GM19468 (cell line): ENCODE data around the gene PHF14.
"Not testable (repeated sequence)": the region's sequence is repeated elsewhere in the genome, so short reads cannot be mapped to it uniquely, and the experiment has no call there.

Experiments used
- ATAC-seq: cut with Tn5 transposase; IDR thresholded peaks from one replicate; pipeline ENCODE4 v1.9.1; 2021; ENCODE audit warnings: mild to moderate bottlenecking, moderate library complexity, moderate number of reproducible peaks; ENCODE audit not compliant: unreplicated experiment; ENCODE audit errors: extremely low read depth

Gene PHF14, protein sequence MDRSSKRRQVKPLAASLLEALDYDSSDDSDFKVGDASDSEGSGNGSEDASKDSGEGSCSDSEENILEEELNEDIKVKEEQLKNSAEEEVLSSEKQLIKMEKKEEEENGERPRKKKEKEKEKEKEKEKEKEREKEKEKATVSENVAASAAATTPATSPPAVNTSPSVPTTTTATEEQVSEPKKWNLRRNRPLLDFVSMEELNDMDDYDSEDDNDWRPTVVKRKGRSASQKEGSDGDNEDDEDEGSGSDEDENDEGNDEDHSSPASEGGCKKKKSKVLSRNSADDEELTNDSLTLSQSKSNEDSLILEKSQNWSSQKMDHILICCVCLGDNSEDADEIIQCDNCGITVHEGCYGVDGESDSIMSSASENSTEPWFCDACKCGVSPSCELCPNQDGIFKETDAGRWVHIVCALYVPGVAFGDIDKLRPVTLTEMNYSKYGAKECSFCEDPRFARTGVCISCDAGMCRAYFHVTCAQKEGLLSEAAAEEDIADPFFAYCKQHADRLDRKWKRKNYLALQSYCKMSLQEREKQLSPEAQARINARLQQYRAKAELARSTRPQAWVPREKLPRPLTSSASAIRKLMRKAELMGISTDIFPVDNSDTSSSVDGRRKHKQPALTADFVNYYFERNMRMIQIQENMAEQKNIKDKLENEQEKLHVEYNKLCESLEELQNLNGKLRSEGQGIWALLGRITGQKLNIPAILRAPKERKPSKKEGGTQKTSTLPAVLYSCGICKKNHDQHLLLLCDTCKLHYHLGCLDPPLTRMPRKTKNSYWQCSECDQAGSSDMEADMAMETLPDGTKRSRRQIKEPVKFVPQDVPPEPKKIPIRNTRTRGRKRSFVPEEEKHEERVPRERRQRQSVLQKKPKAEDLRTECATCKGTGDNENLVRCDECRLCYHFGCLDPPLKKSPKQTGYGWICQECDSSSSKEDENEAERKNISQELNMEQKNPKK

DNA sequence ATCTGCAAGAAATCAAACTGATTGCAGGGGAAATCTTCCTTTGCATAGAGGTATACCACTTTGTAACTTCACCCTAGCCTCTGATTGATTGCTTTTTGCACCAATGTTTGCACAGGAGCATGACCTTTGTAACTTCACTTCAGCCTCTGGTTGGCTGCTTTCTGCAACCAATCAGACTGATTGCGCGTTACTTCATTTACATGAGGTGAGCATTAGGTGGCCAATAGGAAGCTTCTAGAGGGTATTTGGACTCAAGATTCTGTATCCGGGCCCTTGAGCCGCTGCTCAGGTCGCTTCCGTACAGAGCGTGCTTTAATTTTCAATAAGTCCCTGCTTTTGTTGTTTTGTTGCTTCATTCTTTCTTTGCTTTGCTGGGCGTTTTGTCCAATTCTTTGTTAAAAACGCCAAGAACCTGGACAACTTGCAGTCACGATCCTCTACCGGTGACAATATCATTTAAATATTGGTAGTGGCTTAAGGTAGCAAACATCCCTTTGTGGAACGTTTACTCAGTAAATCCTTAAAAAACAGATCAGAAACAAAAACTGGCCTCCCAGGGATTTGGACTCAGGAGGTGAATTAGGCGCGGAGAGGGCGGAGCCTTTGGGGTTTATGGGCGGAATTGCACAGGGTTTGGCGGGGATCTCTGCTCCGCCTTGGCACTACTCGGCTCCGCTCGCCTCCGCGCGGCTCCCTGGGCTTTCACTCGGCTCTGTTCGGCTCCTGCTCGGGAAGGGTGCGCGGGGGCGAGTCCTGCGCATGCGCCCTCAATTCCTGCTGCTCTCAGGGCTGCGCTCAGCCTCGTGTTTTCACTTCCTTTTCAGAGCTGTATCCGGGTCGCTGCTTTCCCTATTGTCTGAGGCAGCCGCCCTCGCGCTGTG is at the start of gene PHF14:
Gene PHF14, plus strand, starts transcription at position 812 of the 881 bp plus-strand sequence. CDS start 452 bp downstream, outside the sequence.
- peak; percentile 98 for ATAC-seq

DNA sequence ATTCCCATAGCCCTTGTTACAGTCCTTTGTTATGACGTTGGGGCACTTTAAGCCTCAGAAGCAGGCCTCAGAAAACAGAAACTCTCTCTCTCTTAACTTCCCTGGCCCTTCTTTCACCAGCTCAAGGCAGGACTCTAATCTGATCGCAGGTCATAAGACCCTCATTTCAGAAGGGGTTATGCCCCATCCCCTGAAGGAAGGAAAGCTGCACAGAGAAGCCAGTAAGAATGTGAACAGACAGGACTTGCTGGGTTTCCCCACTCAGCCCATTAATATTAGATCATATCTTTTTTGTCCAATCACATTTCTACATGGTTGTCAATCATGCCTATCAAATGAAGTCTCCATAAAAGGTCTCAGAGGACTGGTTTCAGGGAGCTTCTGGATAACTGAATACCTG is 49.3 kb upstream of the PHF14 start:
- no peak for ATAC-seq

DNA sequence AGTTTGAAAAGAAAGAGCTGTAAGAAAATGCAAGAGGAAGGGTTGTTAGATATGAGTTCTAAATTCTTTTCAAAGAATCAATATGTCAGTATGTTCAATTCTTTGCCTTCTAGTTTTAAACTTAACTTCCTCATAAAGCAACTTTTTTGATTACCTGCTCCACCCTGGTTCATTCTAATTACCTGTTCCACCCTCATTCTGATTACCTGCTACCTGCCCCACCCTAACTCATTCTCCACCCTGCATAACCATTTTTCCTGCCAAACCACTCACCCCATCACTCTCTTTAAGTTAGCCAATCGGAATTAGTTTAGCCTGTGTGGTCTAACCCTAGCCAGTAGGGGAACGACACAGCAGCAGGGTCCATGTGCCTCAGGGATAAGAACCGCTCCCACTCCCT is 45.5 kb upstream of the PHF14 start:
- ATAC-seq, result not testable (repeated sequence)

DNA sequence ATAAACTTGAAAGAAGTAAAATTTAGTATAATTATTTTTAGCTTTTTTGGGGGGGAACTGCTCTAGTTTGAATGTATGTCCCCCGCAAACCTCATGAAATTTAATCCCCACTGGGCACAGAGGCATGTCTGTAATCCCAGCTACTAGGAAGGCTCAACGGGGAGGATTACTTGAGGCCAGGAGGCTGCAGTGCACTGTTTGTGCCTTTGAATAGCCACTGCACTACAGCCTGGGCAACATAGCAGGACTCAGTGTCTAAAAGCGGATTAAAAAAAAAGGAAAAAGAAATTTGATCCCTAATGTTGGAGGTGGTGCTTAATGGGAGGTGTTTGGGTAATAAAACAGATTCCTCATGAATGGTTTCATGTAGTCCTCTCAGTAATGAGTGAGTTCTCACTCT is 43.1 kb upstream of the PHF14 start:
- ATAC-seq, result no peak

DNA sequence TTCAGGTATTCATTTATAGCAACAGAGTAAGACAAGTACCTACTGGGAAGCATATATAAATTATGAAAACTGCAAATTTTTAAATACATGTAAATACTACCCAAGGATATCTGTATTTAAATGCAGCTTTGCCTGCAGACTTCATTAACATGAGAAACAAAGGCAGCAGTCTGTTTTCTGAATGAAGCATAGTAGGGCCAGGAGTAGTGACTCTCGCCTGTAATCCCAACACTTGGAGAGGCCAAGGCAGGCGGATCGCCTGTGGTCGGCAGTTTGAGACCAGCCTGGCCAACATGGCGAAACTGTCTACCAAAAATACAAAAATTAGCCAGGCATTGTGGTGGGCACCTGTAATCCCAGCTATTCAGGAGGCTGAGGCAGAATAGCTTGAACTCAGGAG is 42.5 kb upstream of the PHF14 start:
- ATAC-seq, result no peak

DNA sequence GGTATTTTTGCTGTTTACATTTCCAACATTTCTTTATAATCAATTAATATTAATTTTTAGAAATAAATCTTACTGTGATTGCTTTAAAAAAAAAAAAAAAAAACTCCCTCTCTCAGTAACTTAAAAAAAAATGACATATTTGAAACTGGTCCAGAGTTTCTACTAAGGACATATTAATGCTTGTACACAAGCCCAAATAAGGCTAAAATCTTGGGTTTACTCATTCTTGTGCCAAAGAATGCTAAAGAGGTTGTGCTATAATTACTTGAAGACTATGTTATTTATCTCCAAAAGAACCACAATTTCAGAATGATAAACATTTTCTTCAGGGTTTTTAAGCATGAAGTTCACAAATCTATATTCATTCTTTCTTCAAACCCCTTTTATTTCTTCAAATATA is 39.4 kb upstream of the PHF14 start:
- no peak for ATAC-seq

DNA sequence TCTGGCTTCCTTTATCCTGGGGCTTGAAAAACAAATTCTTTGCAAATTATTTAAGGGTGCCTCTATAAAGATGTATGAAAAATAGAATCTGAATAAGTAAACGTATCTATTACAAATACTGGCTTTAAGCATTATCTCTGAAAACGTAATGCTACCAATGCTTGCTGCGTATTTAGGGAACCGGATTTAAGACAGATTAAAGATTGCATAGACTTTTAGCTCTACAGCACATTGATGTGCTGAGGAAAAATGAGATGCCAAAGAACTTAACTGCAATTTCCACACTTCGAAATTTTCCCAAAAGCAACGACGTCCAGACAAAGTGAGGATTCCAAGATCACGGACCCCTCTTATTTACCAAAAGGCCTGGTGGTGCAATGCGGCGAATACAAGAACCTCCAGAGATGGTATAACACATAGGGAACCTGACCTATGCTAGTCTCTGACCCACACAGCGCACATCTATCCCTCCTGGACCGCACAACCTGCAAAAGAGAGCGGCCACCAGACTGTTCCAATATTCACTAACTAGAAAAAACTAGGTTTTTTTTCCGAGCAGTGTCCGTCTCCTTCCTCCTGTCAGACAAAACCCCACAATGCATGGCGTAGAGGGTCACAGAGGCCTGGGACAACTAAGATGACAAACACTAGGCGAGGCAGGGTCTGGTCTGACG is 34.3 kb upstream of the PHF14 start:
- ATAC-seq, result no peak

DNA sequence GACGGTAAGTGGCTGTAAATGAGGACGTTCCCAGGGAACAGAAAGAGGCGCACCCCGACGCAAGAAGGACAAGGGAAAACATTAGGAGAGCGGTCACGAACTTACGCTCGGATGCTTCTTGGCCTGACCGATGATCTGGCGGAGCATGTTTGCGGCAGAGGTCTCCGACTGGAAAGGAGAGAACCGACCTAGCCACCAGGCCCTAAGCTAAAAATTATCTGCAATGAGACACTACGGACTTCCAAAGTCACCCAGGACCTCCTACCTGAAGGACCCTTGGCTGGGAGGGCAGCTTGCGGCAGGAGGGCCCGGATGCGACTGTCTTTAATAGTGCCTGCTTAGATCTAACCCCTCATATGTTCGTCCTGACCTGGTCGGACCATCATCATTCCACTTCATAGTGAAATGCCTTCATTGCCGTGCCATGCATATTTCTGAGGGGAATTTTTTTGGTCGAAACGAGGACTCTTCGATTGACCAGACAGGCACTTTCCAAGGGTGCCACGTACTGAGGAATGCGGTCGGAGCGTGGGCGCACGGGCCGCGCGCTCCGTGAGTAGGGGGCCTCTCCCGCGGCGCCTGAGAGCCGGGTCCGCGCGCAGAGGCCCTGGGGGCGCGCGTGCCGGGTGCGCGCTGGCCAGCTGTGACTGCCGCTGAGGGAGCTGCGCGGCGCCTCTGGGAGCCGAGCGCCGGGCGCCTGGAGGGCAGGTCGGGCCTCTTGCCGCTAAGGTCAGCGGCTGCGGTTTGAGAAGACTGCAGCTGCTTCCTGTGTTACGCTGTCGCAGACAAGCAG is 33.6 kb upstream of the PHF14 start:
- peak; percentile 92 for ATAC-seq

DNA sequence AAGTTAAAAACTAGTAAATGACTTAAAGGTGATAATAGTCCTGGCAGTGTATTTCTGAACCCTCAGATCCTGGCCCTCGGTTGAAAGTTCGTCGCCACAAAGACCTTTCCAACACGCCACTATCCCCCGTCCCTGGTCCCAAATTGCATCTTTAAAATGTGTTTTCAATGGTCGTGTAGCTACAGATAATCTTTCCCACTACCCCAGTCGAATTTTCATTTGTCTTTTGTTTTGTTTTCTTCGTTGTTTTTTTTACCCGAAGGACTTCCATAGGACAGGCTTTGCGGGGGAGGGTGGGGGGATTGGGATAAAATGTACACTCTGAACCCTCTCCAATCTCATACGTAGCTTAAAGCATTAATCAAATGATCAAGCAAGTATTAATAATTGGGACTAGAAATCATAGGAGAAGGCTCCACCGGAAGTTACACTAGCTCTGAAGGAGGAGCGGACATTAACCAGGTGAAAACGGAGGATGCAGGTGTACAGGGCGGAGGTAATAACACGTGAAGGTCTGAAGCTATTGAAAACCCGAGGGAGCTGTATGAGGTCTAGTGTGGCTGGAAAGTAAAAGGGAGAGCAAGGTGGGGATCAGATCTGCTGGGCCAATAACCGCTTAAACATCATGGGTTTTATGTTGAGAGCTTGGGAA is 32.8 kb upstream of the PHF14 start:
- ATAC-seq, result no peak

DNA sequence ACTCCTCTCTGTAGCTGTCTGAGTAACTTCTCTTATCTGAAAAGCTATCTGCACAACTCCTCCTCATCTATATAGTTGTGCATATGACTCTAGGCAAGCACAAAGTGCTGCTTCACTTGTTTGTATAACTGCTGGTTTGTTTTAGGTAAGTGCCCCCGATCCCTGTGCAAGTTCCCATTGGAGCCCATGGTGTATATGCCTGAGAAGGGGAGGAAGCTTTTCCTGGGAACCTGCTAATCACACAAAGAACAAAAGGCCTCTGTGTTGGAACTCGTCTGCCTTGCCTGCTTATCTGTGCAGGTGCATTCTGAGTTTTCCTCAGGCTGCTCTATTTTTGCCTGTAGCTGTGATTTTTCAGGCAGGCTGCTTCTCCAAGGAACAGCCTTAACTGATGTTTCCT is 23.2 kb upstream of the PHF14 start:
- no peak for ATAC-seq

DNA sequence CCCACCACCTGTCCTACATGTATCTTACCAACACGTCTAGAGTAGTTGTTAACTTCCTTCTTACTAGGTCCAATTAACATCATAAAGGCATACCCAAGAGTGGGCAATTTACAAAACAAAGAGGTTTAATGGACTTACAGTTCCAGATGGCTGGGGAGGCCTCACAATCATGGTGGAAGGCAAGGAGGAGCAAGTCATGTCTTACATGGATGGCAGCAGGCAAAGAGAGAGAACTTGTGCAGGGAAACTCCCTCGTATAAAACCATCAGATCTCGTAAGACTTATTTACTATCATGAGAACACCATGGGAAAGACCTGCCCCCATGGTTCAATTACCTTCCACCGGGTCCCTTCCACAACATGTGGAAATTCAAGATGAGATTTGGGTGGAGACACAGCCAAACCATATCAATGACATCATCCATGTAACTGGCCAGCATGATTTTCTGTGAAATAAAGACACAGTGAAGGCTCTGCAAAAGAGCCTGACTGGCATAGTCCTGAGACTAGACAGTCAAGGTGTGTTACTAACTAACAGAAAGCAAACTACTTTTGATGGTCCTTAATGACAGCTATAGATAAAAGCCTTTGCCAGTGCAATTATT is 22.6 kb upstream of the PHF14 start:
- not testable (repeated sequence) for ATAC-seq

DNA sequence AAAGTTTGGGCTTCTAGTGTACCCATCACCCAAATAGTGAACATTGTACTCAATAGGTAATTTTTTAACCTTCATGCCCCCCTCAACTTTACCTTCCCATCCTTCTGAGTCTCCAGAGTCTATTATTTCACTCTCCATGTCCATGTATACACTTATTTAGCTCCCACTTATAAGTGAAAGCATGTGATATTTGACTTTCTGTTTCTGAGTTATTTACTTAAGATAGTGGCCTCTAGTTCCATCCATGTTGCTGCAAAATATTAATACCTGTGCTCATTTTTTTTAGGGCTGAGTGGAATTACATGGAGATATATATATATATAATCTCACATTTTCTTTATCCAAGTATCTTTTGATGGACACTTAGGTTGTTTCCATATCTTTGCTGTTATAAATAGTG is 21.1 kb upstream of the PHF14 start:
- ATAC-seq, result no peak

DNA sequence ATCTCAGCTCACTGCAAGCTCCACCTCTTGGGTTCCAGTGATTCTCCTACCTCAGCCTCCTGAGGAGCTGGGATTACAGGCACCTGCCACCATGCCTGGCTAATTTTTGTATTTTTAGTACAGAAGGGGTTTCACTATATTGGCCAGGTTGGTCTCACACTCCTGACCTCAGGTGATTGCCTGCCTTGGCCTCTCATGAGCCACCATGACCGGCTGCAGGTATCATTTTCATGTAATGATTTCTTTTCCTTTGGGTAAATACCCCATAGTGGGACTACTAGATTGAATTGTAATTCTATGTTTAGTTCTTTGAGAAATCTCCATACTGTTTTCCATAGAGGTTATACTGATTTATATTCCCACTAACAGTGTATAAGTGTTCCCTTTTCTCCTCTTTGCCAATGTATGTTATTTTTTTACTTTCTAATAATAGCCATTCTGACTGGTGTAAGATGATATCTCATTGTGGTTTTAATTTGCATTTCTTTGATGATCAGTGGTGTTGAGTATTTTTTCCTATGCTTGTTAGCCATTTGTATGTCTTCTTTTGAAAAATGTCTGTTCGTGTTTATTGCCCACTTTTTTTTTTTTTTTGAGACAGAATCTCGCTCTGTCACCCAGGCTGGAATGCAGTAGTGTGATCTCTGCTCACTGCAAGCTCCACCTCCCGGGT is 20.5 kb upstream of the PHF14 start:
- ATAC-seq, result not testable (repeated sequence)

DNA sequence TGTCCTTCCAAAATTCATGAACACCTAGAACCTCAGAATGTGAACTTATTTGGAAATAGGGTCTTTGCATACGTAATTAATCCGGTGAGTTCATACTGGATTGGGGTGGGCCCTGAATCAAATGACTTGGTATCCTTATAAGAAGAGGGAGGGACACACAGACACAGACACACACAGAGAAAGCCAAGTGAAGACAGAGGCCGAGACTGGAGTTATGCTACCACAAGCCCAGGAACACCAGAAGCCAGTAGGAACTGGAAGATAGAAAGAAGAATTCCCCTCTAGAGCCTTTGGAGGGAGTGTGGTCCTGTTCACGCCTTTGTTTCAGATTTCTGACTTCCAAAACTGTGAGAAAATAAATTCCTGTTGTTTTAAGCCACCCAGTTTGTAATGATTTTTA is 17.1 kb upstream of the PHF14 start:
- ATAC-seq, result no peak

DNA sequence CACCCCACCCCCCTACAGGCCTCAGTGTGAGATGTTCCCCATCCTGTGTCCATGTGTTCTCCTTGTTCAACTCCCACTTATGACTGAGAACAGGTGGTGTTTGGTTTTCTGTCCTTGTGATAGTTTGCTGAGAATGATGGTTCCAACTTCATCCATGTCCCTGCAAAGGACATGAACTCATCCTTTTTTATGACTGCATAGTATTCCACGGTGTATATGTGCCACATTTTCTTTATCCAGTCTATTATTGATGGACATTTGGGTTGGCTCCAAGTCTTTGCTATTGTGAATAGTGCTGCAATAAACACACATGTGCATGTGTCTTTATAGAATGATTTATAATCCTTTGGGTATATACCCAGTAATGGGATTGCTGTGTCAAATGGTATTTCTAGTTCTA is 13.4 kb upstream of the PHF14 start:
- ATAC-seq, result not testable (repeated sequence)

DNA sequence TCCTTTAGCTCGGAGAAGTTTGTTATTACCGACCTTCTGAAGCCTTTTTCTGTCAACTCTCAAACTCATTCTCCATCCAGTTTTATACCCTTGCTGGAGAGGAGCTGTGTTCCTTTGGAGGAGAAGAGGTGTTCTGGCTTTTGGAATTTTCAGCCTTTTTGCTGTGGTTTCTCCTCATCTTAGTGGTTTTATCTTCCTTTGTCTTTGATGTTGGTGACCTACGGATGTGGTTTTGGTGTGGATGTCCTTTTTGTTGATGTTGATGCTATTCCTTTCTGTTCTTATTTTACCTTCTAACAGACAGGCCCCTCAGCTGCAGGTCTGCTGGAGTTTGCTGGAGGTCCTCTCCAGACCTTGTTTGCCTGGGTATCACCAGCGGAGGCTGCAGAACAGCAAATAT is 8.7 kb upstream of the PHF14 start:
- not testable (repeated sequence) for ATAC-seq

DNA sequence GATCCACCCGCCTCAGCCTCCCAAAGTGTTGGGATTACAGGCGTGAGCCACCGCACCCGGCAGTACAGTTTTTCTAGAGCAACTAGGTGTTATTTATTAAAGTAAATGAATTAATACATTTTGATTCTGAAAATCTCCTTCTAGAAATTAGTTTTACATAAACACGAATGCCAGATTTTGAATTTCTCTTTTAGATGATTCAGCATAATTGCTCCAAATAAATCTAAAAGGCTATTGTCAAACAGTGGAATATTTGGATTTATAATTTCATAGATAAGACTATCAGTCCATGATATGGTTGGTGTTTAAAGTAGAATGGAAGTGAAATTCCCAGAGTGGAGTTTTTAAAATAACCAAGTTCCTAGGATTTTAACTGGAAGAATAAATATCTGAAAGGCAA is 1.5 kb upstream of the PHF14 start:
- ATAC-seq, result no peak
